Measurements from ENCODE around the gene ZBTB4.

GRCh38 chr17:7437369-7437863 lies 42.0 kb downstream of the ZBTB4 start:
- TF ChIP-seq ZNF274 (IDR thresholded peaks at IDR 0.05; ENCODE audit: low read depth, low read length) (no peak), SUZ12 (IDR thresholded peaks at IDR 0.05; ENCODE audit: extremely low read depth, insufficient read depth, insufficient read length) (no peak)
